SK-N-SH treated with all-trans-retinoic acid at 6 μM for 48 hours (cell line): ENCODE measurements around the gene C19orf44.

Experiments
- ATAC-seq: fragments of 200-7000 bp; cut with Tn5 transposase; 3 replicates; pipeline ENCODE4 v1.9.1; 2020; ENCODE audit warnings: mild to moderate bottlenecking, moderate library complexity
- BACH2 ChIP-seq: fragments of 250-450 bp; sonication (Bioruptor Pico); IDR thresholded peaks from 2 replicates; pipeline ENCODE4 v1.9.0; 2021; ENCODE audit warnings: mild to moderate bottlenecking, borderline replicate concordance
- CSDC2 ChIP-seq: fragments of 250-450 bp; sonication (Bioruptor Pico); IDR thresholded peaks from 2 replicates; pipeline ENCODE4 v1.5.0; 2020; ENCODE audit warnings: mild to moderate bottlenecking, moderate library complexity
- ESRRG ChIP-seq: fragments of 250-450 bp; sonication (Bioruptor Pico); IDR thresholded peaks from 2 replicates; pipeline ENCODE4 v1.6.1; 2021; ENCODE audit warnings: mild to moderate bottlenecking
- GLIS3 ChIP-seq: fragments of 250-450 bp; sonication (Bioruptor Pico); IDR thresholded peaks from 2 replicates; pipeline ENCODE4 v1.5.0; 2020; ENCODE audit warnings: mild to moderate bottlenecking, moderate library complexity
- ISL1 ChIP-seq: fragments of 250-450 bp; sonication (Bioruptor Pico); IDR thresholded peaks from 2 replicates; pipeline ENCODE4 v2.1.2; 2022; ENCODE audit warnings: mild to moderate bottlenecking, moderate library complexity
- OSR1 ChIP-seq: fragments of 250-450 bp; sonication (Bioruptor Pico); IDR thresholded peaks from 2 replicates; pipeline ENCODE4 v1.8.0; 2022; ENCODE audit warnings: moderate library complexity, mild to moderate bottlenecking, inconsistent platforms
- PPARA ChIP-seq: fragments of 250-450 bp; sonication (Bioruptor Pico); IDR thresholded peaks from 2 replicates; pipeline ENCODE4 v1.5.0; 2020; ENCODE audit warnings: mild to moderate bottlenecking, borderline replicate concordance
- RARB ChIP-seq: fragments of 250-450 bp; sonication (Bioruptor Pico); IDR thresholded peaks from 2 replicates; pipeline ENCODE4 v1.8.0; 2021; ENCODE audit warnings: mild to moderate bottlenecking, moderate library complexity
- SNAI2 ChIP-seq: fragments of 250-450 bp; sonication (Bioruptor Pico); IDR thresholded peaks from 2 replicates; pipeline ENCODE4 v1.5.0; 2020; ENCODE audit warnings: mild to moderate bottlenecking, moderate library complexity
- TCF4 ChIP-seq: fragments of 250-450 bp; sonication (Bioruptor Pico); IDR thresholded peaks from 2 replicates; pipeline ENCODE4 v1.8.0; 2021; ENCODE audit warnings: mild to moderate bottlenecking, moderate library complexity, borderline replicate concordance
- TOX ChIP-seq: fragments of 250-450 bp; sonication (Bioruptor Pico); IDR thresholded peaks from 2 replicates; pipeline ENCODE4 v1.8.0; 2021; ENCODE audit warnings: mild to moderate bottlenecking, moderate library complexity, borderline replicate concordance
- ZC3H10 ChIP-seq: fragments of 250-450 bp; sonication (Bioruptor Pico); IDR thresholded peaks from 2 replicates; pipeline ENCODE4 v1.5.1; 2021; ENCODE audit warnings: mild to moderate bottlenecking, moderate library complexity
- ZFP3 ChIP-seq: fragments of 250-450 bp; sonication (Bioruptor Pico); IDR thresholded peaks from 2 replicates; pipeline ENCODE4 v1.5.0; 2020; ENCODE audit warnings: mild to moderate bottlenecking, moderate library complexity
- ZFP30 ChIP-seq: fragments of 450-650 bp; formaldehyde crosslinking; IDR thresholded peaks from 2 replicates; pipeline ENCODE4 v1.5.0; 2022; ENCODE audit warnings: mild to moderate bottlenecking, moderate library complexity
- ZNF565 ChIP-seq: fragments of 450-650 bp; formaldehyde crosslinking; conservative IDR thresholded peaks from 2 replicates; pipeline ENCODE4 v1.5.0; 2020; ENCODE audit warnings: low read depth, mild to moderate bottlenecking, moderate library complexity
- ZNF70 ChIP-seq: fragments of 450-650 bp; formaldehyde crosslinking; IDR thresholded peaks from 2 replicates; pipeline ENCODE4 v1.5.0; 2020; ENCODE audit warnings: mild to moderate bottlenecking, moderate library complexity
- ZNF8 ChIP-seq: fragments of 450-650 bp; formaldehyde crosslinking; IDR thresholded peaks from 2 replicates; pipeline ENCODE4 v1.5.0; 2020; ENCODE audit warnings: mild to moderate bottlenecking, moderate library complexity
- TF ChIP-seq, protein P1 (sequence below): fragments of 250-450 bp; sonication (Bioruptor Pico); IDR thresholded peaks from 2 replicates; pipeline ENCODE4 v1.8.0; 2020; ENCODE audit warnings: mild to moderate bottlenecking, moderate library complexity, borderline replicate concordance
- TF ChIP-seq, protein P2 (sequence below): fragments of 250-450 bp; sonication (Bioruptor Pico); IDR thresholded peaks from 2 replicates; pipeline ENCODE4 v1.5.1; 2021; ENCODE audit warnings: mild to moderate bottlenecking, moderate library complexity
- TF ChIP-seq, protein P3 (sequence below): fragments of 250-450 bp; sonication (Bioruptor Pico); IDR thresholded peaks from 2 replicates; pipeline ENCODE4 v1.5.0; 2020; ENCODE audit warnings: mild to moderate bottlenecking, moderate library complexity
- TF ChIP-seq, protein P4 (sequence below): fragments of 250-450 bp; sonication (Bioruptor Pico); IDR thresholded peaks from 2 replicates; pipeline ENCODE4 v1.5.1; 2020; ENCODE audit warnings: low read depth, mild to moderate bottlenecking, moderate library complexity

C19orf44 gene

DNA sequence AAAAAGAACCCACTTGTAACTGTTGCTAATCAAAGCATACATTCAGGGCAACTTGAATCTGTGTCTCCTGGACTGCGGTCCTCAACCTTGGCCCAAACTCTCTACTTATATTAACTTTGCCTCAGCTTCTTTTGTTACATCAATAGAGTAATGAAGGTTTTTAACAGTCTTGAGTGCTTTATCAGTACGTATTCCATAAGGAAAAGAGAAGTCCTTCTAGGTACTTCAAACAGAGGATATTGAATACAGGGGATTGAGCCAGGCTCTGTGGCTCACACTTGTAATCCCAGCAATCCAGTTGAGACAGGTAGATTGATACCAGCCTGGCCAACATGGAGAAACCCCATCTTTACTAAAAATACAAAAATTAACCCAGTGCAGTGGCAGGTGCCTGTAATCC is 23.2 kb upstream of the C19orf44 start:
- ATAC-seq = no peak
- TF ChIP-seq ISL1 = no peak
- TF ChIP-seq, protein P1, sequence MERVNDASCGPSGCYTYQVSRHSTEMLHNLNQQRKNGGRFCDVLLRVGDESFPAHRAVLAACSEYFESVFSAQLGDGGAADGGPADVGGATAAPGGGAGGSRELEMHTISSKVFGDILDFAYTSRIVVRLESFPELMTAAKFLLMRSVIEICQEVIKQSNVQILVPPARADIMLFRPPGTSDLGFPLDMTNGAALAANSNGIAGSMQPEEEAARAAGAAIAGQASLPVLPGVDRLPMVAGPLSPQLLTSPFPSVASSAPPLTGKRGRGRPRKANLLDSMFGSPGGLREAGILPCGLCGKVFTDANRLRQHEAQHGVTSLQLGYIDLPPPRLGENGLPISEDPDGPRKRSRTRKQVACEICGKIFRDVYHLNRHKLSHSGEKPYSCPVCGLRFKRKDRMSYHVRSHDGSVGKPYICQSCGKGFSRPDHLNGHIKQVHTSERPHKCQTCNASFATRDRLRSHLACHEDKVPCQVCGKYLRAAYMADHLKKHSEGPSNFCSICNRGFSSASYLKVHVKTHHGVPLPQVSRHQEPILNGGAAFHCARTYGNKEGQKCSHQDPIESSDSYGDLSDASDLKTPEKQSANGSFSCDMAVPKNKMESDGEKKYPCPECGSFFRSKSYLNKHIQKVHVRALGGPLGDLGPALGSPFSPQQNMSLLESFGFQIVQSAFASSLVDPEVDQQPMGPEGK (CRISPR knock-in tag) = no peak

DNA sequence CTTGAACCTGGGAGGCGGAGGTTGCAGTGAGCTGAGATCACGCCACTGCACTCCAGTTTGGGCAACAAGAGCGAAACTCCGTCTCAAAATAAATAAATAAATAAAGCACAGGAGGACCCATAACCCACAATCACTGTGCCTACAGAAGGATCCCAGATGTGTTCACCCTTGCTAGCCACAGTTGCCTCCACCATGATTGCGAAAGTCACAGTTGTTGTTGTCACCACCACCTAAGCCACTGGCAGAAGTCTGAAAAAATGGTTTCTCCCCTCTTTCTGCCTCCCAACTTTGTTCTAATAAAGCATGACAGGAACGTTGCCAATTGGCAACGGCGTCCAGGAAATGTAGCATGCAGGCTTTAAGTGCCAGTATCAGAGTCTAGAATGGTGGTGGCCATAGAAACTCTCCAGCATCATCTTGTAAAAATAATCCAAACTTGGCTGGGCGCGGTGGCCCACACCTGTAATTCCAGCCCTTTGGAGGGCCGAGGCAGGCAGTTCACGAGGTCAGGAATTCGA is 22.3 kb upstream of the C19orf44 start:
- ATAC-seq = no peak
- TF ChIP-seq, protein P1 (CRISPR knock-in tag) = no peak
- TF ChIP-seq ZFP3 (CRISPR knock-in tag) = no peak
- no peak for TF ChIP-seq SNAI2

DNA sequence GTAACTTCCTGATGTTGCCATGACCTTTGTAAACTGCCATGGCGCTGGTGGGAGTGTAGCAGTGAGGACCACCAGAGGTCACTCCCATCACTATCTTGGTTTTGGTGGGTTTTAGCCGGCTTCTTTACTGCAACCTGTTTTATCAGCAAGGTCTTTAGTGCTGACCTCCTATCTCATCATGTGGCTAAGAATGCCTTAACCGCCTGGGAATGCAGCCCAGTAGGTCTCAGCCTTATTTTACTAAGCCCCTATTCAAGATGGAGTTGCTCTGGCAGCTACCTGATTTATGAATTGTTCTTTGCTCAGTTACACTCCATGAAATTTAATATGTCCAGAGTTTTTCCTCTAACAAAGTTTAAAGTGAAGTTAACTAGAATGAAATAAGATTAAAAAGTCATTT is 19.8 kb upstream of the C19orf44 start:
- no peak for ATAC-seq
- no peak for TF ChIP-seq ZNF70 (CRISPR knock-in tag)
- TF ChIP-seq ZFP30 (CRISPR knock-in tag) = no peak
- TF ChIP-seq, protein P2, sequence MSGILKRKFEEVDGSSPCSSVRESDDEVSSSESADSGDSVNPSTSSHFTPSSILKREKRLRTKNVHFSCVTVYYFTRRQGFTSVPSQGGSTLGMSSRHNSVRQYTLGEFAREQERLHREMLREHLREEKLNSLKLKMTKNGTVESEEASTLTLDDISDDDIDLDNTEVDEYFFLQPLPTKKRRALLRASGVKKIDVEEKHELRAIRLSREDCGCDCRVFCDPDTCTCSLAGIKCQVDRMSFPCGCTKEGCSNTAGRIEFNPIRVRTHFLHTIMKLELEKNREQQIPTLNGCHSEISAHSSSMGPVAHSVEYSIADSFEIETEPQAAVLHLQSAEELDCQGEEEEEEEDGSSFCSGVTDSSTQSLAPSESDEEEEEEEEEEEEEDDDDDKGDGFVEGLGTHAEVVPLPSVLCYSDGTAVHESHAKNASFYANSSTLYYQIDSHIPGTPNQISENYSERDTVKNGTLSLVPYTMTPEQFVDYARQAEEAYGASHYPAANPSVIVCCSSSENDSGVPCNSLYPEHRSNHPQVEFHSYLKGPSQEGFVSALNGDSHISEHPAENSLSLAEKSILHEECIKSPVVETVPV (CRISPR knock-in tag) = no peak
- TF ChIP-seq, protein P3, sequence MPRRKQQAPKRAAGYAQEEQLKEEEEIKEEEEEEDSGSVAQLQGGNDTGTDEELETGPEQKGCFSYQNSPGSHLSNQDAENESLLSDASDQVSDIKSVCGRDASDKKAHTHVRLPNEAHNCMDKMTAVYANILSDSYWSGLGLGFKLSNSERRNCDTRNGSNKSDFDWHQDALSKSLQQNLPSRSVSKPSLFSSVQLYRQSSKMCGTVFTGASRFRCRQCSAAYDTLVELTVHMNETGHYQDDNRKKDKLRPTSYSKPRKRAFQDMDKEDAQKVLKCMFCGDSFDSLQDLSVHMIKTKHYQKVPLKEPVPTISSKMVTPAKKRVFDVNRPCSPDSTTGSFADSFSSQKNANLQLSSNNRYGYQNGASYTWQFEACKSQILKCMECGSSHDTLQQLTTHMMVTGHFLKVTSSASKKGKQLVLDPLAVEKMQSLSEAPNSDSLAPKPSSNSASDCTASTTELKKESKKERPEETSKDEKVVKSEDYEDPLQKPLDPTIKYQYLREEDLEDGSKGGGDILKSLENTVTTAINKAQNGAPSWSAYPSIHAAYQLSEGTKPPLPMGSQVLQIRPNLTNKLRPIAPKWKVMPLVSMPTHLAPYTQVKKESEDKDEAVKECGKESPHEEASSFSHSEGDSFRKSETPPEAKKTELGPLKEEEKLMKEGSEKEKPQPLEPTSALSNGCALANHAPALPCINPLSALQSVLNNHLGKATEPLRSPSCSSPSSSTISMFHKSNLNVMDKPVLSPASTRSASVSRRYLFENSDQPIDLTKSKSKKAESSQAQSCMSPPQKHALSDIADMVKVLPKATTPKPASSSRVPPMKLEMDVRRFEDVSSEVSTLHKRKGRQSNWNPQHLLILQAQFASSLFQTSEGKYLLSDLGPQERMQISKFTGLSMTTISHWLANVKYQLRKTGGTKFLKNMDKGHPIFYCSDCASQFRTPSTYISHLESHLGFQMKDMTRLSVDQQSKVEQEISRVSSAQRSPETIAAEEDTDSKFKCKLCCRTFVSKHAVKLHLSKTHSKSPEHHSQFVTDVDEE (CRISPR knock-in tag) = no peak
- no peak for TF ChIP-seq ESRRG (CRISPR knock-in tag)
- no peak for TF ChIP-seq ZC3H10
- TF ChIP-seq CSDC2 (CRISPR knock-in tag) = no peak
- TF ChIP-seq PPARA = no peak
- no peak for TF ChIP-seq GLIS3 (CRISPR knock-in tag)
- no peak for TF ChIP-seq OSR1 (CRISPR knock-in tag)
- no peak for TF ChIP-seq SNAI2
- TF ChIP-seq ZNF8 (CRISPR knock-in tag) = no peak
- no peak for TF ChIP-seq RARB
- no peak for TF ChIP-seq BACH2 (CRISPR knock-in tag)
- no peak for TF ChIP-seq TOX (CRISPR knock-in tag)
- no peak for TF ChIP-seq ZNF565 (CRISPR knock-in tag)
- no peak for TF ChIP-seq TCF4 (CRISPR knock-in tag)
- TF ChIP-seq ISL1 = no peak
- TF ChIP-seq, protein P1 (CRISPR knock-in tag) = no peak

DNA sequence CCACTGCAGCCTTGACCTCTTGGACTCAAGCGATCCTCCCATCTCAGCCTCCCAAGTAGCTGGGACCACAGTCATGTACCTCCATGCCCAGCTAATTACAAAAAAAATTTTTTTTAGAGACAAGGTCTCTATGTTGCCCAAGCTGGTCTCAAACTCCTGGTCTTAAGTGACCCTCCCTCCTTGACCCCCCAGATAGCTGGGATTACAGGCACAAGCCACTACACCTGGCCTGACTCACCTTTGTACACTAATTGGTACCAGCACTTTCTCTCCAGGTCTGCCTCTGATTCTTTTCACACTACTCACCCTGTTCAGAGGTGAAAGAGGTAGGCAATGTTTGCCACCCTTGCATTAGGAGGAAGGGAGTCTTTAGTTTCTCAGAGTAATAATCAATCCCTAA is 18.9 kb upstream of the C19orf44 start:
- no peak for ATAC-seq
- no peak for TF ChIP-seq PPARA
- no peak for TF ChIP-seq ZC3H10
- TF ChIP-seq, protein P4, sequence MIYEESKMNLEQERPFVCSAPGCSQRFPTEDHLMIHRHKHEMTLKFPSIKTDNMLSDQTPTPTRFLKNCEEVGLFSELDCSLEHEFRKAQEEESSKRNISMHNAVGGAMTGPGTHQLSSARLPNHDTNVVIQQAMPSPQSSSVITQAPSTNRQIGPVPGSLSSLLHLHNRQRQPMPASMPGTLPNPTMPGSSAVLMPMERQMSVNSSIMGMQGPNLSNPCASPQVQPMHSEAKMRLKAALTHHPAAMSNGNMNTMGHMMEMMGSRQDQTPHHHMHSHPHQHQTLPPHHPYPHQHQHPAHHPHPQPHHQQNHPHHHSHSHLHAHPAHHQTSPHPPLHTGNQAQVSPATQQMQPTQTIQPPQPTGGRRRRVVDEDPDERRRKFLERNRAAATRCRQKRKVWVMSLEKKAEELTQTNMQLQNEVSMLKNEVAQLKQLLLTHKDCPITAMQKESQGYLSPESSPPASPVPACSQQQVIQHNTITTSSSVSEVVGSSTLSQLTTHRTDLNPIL (CRISPR knock-in tag) = no peak
- TF ChIP-seq, protein P1 (CRISPR knock-in tag) = no peak
- TF ChIP-seq, protein P3 (CRISPR knock-in tag) = no peak
- TF ChIP-seq ZFP3 (CRISPR knock-in tag) = no peak
